Ovary (tissue), 9 donors: ENCODE measurements around the gene PRKG1. TPM values are rescaled to one million over a fixed set of nuclear protein-coding genes. Genes with fewer than 3 reads are reported as not detected.

Experiments used
- DNase-seq, 5 donors: peaks; one replicate each; pipeline ENCODE4 v3.0.0-alpha.2; 2019 to 2020
- H3K27ac ChIP-seq, 2 donors: fragments of 200-600 bp; one replicate each; pipeline versions ENCODE4 v1.5.1 to v1.8.0; 2019 to 2022
- H3K27me3 ChIP-seq: fragments of 200-600 bp; one replicate; pipeline ENCODE4 v1.8.0; 2022
- H3K36me3 ChIP-seq: fragments of 200-600 bp; sonication (generic); one replicate; pipeline ENCODE4 v1.5.1; 2019
- H3K4me1 ChIP-seq: one replicate; pipeline ENCODE4 v1.8.1; 2013; ENCODE audit warnings: mild to moderate bottlenecking, moderate library complexity; ENCODE audit not compliant: insufficient read depth
- H3K4me3 ChIP-seq: fragments of 200-600 bp; sonication (generic); one replicate; pipeline ENCODE4 v1.5.1; 2017
- H3K9me3 ChIP-seq, 2 donors: fragments of 200-600 bp in 1 of 2; sonication (generic) in 1 of 2; one replicate each; pipeline versions ENCODE4 v1.5.1 to v1.8.1; 2013 to 2019; ENCODE audit warnings: mild to moderate bottlenecking in 1 of 2, moderate library complexity in 1 of 2
- EP300 ChIP-seq: sonication (generic); formaldehyde crosslinking; IDR thresholded peaks from one replicate; pipeline ENCODE4 v1.6.1; 2017; ENCODE audit warnings: antibody characterized with exemption
- POLR2A ChIP-seq: fragments of 450-650 bp; IDR thresholded peaks from one replicate; pipeline ENCODE4 v1.6.1; 2017; ENCODE audit warnings: antibody characterized with exemption, mild to moderate bottlenecking, moderate library complexity
- WGBS, 3 donors: extraction: QIAGEN DNeasy Blood & Tissue Kit in 1 of 3; methylation state at CpG; one replicate each; pipeline versions ENCODE4 v1.1.5 to v1.1.7; 2013 to 2017; 5-methylcytosine and 5-hydroxymethylcytosine counted together
- intact Hi-C, 4 donors: fragments of 100-400 bp; cut with DNase I; formaldehyde crosslinking; loops; one replicate each; pipeline versions ENCODE4 v1.11.0 to v1.15.1; 2022 to 2023
- polyA plus RNA-seq, 2 donors: library from polyadenylated mRNA; stranded (reverse); fragments of 200-250 nt in 1 of 2; fragments of 350-450 nt in 1 of 2; fragmentation: Illumina TruSeq in 1 of 2; extraction: RNeasy Lipid Tissue Mini Kit (QIAGEN cat#74804) in 1 of 2; gene quantifications; one replicate each; pipeline ENCODE4 v1.2.3, GENCODE V29; 2013 to 2014
- total RNA-seq, 7 donors: library from RNA; depleted of rRNA in 2 of 7; stranded (reverse); fragments of >200 nt in 2 of 7; fragmentation: NEBNext Ultra II Directional in 3 of 7; extraction: Animal tissue kit (Norgen Biotek cat#: 25700) in 3 of 7; gene quantifications; one replicate each; pipeline versions ENCODE4 v1.1.0 to v1.2.4, GENCODE V29; 2016 to 2023
- TF ChIP-seq, protein P1 (sequence below), 3 donors: fragments of 450-650 bp in 2 of 3; fragments of 200-600 bp in 1 of 3; IDR thresholded peaks; one replicate each; pipeline versions ENCODE4 v1.5.1 to v1.8.0; 2016 to 2022; ENCODE audit warnings: antibody characterized with exemption in 3 of 3, mild to moderate bottlenecking in 1 of 3
- donor health status: DM: no; HTN: no; CAD: no; lungs with moderate emphysema.
- donor health status: DM: no; HTN: no; CAD: no.
- donor health status: Bipolar disorder and iron deficiency.
- donor health status: DM: yes; HTN: yes; CAD: no.
- donor health status: DM: no; HTN: no; CAD: no.
- donor health status: DM: yes; HTN: yes; CAD: no.

PRKG1 gene
- total and polyA plus RNA-seq, 9 donors, result 2.8 to 21.1 (median 15.7) TPM

DNA sequence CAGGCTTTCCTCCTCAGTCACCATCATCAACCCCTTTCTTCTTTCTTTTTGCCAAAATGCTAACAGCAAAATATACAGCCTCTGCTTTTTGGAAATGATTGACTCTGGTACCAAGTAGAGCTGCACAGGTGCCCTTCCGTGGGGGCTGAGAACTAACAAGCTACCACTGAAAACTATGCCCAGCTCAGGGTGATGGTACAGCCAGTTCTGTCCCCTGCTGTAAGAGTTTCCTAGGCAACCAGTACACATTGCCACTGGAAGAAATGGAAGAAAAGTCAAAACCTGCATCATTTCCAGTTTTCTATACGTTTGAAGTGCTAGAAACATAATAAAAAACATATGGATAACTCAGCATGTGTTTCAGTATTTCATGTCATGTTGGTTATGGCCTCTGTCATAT lies 297.5 kb downstream of the PRKG1 start:
- no peaks in the 10 kb centered on the region for H3K9me3 ChIP-seq
- DNase-seq, result no peak
- 55 to 74% (median 71%) methylated on average over 2 of the region's 2 CpGs for WGBS, 3 donors
- no peaks in the 10 kb centered on the region for H3K36me3 ChIP-seq
- intact Hi-C loops, result no loop called here
- H3K27ac ChIP-seq, result no peak overlapping the region
- no peaks in the 10 kb centered on the region for H3K27me3 ChIP-seq
- TF ChIP-seq, protein P1, sequence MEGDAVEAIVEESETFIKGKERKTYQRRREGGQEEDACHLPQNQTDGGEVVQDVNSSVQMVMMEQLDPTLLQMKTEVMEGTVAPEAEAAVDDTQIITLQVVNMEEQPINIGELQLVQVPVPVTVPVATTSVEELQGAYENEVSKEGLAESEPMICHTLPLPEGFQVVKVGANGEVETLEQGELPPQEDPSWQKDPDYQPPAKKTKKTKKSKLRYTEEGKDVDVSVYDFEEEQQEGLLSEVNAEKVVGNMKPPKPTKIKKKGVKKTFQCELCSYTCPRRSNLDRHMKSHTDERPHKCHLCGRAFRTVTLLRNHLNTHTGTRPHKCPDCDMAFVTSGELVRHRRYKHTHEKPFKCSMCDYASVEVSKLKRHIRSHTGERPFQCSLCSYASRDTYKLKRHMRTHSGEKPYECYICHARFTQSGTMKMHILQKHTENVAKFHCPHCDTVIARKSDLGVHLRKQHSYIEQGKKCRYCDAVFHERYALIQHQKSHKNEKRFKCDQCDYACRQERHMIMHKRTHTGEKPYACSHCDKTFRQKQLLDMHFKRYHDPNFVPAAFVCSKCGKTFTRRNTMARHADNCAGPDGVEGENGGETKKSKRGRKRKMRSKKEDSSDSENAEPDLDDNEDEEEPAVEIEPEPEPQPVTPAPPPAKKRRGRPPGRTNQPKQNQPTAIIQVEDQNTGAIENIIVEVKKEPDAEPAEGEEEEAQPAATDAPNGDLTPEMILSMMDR (IDR thresholded peaks at IDR 0.05), result no peak
- TF ChIP-seq POLR2A (no peak), EP300 (no peak)
- H3K4me3 ChIP-seq, result no peak overlapping the region
- no peaks in the 10 kb centered on the region for H3K4me1 ChIP-seq

DNA sequence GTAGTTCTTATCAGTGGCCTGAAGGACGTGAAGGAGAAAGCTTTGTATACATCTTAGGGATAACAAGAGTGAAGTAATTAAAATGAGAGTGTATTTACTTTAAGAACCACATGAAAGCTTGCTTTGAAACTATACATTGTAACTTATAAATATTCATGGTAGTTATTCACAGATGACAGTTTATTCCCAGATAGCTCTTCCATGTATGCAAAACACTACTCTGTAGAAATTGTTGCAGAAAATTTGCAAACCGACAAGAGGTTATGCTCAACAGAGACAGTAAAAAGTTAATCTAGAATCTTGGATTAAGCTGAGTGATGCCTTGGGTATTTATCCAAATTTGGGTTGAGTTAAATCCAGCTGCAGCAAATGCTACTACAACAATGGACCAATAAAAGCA lies 301.5 kb downstream of the PRKG1 start:
- Histone ChIP-seq H3K36me3 (no peaks in the 10 kb centered on the region), H3K27ac (no peak overlapping the region), H3K4me3 (no peak overlapping the region), H3K4me1 (peaks cover under 1% of the 10 kb centered on the region), H3K27me3 (no peaks in the 10 kb centered on the region), H3K9me3 (no peaks in the 10 kb centered on the region)
- intact Hi-C loops, result no loop called here
- no peak for DNase-seq
- WGBS, 3 donors, result 57 to 73% (median 67%) methylated on average over 2 of the region's 2 CpGs
- TF ChIP-seq EP300 (no peak), POLR2A (no peak)
- TF ChIP-seq, protein P1 (IDR thresholded peaks at IDR 0.05), result no peak

DNA sequence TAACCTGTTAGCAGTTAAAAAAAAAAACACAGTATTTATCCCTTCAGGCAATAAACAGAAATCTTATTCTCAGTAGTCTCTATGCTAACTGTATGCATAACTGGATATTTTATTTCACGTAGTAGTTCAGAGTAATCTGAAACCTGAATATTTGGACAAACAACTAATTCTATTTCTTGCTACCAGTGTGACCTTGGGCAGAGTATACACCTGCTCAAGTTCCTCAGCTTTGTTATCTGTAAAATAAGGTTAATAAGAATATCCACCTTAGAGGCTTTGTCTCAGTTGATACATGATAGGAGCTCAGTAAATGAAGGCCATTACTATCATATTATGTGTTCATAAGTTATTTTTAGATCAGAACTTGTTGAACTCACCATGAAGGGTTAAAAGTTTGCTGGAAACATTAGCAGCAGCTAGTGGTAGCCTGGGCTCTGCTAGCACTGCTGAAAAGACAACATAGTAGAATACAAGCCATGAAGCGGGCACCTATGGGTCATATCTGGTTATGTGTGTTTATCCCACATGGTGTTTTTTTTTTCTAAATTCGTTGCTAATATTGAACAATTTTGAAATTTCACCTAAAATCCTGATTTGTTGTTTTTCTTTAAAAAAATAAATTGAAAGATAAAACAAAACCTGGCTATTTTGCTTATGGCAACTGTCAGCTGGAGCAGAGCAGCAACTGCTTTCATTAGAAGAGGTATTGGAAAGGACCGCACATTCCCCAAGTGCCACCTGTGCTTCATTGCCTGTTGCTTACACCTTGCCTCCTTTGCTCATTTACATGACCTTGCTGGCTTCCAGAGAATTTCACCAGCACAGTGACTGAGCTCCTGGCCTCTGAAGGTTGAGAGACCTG lies 303.0 kb downstream of the PRKG1 start:
- Histone ChIP-seq H3K36me3 (no peaks in the 10 kb centered on the region), H3K4me1 (peaks cover 3% of the 10 kb centered on the region), H3K27me3 (no peaks in the 10 kb centered on the region), H3K4me3 (no peak overlapping the region), H3K27ac (no peak overlapping the region), H3K9me3 (no peaks in the 10 kb centered on the region)
- intact Hi-C loops, result no loop called here
- TF ChIP-seq EP300, result no peak
- TF ChIP-seq, protein P1 (IDR thresholded peaks at IDR 0.05), result no peak
- TF ChIP-seq POLR2A, result no peak
- 79 to 90% (median 87%) methylated on average over 4 of the region's 4 CpGs for WGBS, 3 donors
- DNase-seq, result no peak

DNA sequence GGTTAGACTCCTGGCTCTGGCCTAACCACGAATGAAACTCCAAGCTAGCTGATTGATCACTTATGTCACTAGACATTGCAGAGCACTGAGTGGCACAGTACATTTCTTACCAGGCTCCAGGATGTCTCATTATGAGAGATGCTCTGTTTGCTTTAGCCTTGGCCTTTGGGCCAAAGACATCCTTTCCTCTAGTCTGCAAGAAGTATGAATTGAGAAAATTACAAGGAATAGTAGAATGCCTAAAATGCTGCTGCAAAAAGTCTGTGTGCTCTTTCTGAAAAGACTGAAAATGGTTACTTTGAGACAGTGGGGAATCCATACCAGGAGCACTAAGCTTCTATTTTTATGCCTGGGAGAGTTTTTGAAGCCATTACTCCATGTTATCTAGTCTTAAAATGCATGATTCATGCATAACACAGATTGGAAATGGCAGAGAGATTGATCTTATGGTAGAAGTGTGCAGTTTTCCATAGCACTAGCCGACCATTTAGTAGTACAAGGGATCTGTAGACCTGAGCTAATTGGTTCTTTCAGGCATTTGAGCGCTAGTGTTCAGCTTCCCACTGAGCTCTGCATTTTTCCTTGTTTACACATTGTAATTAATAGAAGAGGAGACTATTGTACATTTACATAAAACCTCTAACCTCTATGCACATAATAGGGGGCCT lies 303.8 kb downstream of the PRKG1 start:
- Histone ChIP-seq H3K27ac (no peak overlapping the region), H3K27me3 (no peaks in the 10 kb centered on the region), H3K36me3 (no peaks in the 10 kb centered on the region), H3K4me1 (peaks cover 3% of the 10 kb centered on the region), H3K9me3 (no peaks in the 10 kb centered on the region), H3K4me3 (no peak overlapping the region)
- TF ChIP-seq POLR2A, result no peak
- TF ChIP-seq, protein P1 (IDR thresholded peaks at IDR 0.05), result no peak
- TF ChIP-seq EP300, result no peak
- WGBS, 3 donors, result 84 to 87% (median 84%) methylated on average over 3 of the region's 3 CpGs
- DNase-seq, result no peak
- intact Hi-C loops, result no loop called here
